H1 (cell line): Measurements from ENCODE around the gene RRBP1. TPM values are rescaled to one million over a fixed set of nuclear protein-coding genes. Genes with fewer than 3 reads are reported as not detected.

Experiments
- FOSL1 ChIP-seq: IDR thresholded peaks from 2 replicates; pipeline ENCODE4 v1.6.1; 2011; ENCODE audit warnings: mild to moderate bottlenecking, low read depth, low read length, moderate library complexity; ENCODE audit not compliant: insufficient read depth
- JUN ChIP-seq: IDR thresholded peaks from 2 replicates; pipeline ENCODE4 v1.6.1; 2011; ENCODE audit warnings: low read depth, mild to moderate bottlenecking, improper control_type of control experiment, low read length
- KDM5A ChIP-seq: fragments of 200-600 bp; IDR thresholded peaks from 2 replicates; pipeline ENCODE4 v1.7.1; 2012; ENCODE audit warnings: mild to moderate bottlenecking, low read length, inconsistent platforms, mixed read lengths
- polyA plus RNA-seq, 7 experiments: library from polyadenylated mRNA; depleted of rRNA in 3 of 7; stranded (reverse) in 5 of 7; unstranded in 2 of 7; fragments of >200 nt in 5 of 7; fragments of 200-250 nt in 2 of 7; gene quantifications; 1 replicate in 5 of 7; 2 replicates in 1 of 7; 4 replicates in 1 of 7; pipeline versions ENCODE4 v1.2.1 to v1.2.3, GENCODE V29; 2011 to 2013; ENCODE audit warnings: missing spikeins in 2 of 7, mixed read lengths in 2 of 7
- total RNA-seq: library from RNA; stranded (reverse); fragmentation: NEBNext Ultra II Directional; extraction: Animal tissue kit (Norgen Biotek cat#: 25700); gene quantifications from 2 replicates; pipeline ENCODE4 v1.2.1, GENCODE V29; 2021

The RRBP1 gene
- total and polyA plus RNA-seq, 2 of the 8 experiments (the other 6 are each of a cell fraction or from before 2014, with no cell fraction given) = 15.9 to 157 TPM

DNA sequence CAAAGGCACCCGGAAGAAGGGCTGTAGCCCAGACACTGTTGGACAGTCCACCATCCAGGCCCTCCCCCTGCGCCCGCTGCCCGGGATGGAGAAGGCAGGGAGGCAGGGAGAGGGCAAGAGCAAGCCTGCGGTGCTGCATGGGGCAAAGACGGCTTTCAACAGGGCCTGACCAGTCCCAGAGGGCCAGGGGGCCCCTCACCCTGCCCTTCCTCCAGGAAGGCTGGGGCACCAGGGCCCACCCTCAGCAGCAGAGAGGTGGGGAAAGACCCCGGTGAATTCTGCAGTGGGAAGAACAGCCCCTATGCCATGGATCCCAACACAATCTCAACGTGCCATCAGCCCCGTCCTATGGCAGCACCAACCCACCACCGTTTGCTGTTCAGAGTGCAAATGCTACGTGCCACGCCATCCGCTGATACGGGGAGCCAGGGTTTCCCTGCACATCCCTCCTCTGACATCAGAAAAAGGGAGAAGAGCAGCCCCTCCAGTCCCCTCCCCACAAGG, 41.1 kb downstream of the RRBP1 start (continued):
- TF ChIP-seq FOSL1 (no peak), KDM5A (no peak), JUN (no peak)
